HG02678 (cell line): ENCODE results near the gene ST6GALNAC1.
"Not testable (repeated sequence)": the region's sequence is repeated elsewhere in the genome, so short reads cannot be mapped to it uniquely, and the experiment has no call there.

Experiments
- ATAC-seq: cut with Tn5 transposase; IDR thresholded peaks from one replicate; pipeline ENCODE4 v1.9.1; 2021; ENCODE audit warnings: mild to moderate bottlenecking, moderate library complexity; ENCODE audit not compliant: unreplicated experiment

Gene ST6GALNAC1

DNA sequence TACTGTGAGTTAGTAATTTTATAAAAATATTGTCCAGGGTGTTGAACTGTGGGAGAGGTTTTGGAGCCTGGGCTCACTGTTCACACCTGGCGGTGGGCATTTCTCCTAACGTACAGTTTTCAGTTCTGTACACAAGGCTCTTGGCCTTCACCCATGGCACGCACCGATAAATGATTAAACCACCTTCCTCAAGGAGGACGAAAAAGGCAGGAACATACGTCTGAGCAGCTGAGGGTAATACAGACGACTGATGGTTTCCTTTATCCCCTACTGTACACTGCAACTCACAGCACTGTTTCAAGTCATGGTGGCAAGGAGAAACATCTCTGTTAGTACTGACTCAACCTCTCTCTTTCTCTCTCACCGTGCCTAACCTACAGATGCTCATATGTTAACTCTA, 1.4 kb upstream of the ST6GALNAC1 start:
- ATAC-seq, result no peak

DNA sequence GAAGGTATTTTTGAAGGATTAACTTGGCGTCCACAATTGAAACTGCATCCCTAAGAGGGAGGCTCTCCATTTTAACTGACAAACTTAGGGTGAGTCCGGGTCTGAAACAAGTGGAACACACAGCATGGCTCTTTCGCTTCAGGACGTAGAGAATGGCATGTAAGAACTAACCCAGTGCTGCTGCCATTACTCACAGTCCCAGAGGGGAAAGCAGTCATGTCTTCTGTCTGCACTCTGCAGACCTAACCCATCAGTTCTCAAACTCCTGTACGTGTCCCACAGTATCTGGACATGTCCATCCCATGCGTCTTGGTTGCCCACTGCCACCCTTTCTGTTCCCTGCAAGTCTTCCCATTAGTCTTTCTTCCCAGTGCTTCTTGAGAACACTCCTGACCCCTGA, 563 bp downstream of the ST6GALNAC1 start:
- ATAC-seq, result no peak

- no peak for ATAC-seq
These were observed 1.5 kb downstream of the ST6GALNAC1 start for GRCh38 chr17:76642032-76642561.

- ATAC-seq, result no peak
These were observed 2.1 kb downstream of the ST6GALNAC1 start for GRCh38 chr17:76641501-76641900.

DNA sequence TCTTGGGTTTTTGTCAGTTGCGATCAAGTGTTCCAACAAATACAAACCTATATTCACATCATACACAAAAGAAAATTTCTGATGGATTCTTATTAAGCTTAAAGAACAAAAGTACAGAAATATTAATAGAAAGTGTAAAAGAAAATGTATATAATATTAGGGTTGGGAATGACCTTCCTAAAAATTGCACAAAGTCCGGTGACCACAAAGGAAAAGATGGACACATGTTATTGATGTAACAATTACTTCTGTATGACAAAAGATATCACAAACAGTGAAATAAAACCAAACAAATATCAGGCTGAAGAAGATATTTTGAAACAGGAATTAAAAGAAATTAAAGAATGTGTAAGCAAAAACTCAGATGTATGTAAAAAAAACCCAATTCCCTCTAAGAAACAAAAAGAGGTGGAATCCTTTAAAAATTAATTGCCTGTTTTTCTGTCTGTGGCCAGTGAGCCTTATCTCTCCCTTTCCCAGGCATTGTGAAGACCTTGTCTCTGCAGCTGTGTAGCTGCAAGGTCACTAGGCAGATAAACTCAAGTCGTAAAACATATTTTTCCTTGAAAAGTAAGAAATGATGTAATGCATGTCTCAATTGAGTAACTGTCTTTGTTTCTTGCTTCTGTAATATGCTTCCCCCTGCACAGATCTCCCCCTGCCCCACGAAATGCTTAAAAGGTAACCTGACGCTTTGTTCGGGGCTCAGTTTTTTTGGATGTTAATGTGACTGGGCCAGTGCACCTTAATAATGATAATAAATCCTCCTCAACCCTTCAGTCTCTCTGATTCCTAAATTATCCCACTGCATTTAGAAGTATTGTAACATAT, 2.8 kb downstream of the ST6GALNAC1 start:
- no peak for ATAC-seq

- ATAC-seq, result no peak
These were observed 5.3 kb downstream of the ST6GALNAC1 start for GRCh38 chr17:76638263-76638662.

GRCh38 chr17:76636486-76637206, 6.9 kb downstream of the ST6GALNAC1 start:
- ATAC-seq, result not testable (repeated sequence)

GRCh38 chr17:76635659-76636360, 7.7 kb downstream of the ST6GALNAC1 start:
- no peak for ATAC-seq

DNA sequence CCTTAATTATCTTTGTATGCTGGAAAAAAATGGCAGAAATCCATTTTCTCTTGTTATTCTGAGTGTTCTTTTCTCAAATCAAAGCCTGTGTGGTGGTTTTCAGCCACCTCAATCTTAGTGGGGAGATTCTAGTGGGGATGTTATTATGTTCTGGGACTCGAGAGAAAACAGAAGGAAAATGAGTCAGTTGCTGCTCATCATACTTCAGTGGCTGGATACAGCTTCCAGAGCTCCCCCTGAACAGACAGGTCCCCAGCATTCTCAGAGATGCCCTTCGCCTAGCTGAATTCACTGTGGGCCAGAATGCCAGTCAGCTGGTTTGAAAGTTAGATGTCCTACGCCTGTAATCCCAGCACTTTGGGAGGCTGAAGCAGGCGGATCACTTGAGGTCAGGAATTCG, 8.5 kb downstream of the ST6GALNAC1 start:
- no peak for ATAC-seq

DNA sequence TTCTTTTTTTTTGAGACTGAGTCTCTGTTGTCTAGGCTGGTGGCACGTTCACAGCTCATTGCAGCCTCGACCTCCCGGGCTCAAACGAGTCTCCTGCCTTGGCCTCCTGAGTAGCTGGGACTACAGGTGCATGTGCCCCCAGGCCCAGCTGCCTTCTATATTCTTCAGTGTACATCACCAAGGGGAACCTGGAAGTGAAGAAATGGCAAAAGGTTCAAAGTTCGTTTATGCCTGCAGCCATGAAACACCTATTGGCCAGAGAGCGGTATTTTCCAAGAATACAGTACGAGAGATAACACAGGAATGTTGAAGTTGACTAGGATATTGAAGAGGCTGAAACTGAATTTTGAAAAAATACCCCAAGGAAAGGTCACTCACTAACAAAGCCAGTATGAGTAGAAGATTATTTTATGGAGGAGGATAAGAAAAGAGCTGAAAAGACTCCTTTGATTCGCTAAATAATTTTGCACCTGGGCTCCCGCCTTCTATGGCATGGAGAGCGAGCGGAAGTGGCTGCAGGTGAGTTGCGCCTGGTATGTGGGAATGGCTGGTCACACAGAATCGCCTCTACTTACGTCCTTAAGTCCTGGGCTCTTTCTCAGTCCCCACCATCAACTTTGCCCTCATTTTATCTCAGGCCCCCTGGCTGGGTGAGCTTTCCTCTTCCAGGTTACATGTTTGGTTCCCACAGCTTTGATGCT, 9.8 kb downstream of the ST6GALNAC1 start:
- no peak for ATAC-seq

DNA sequence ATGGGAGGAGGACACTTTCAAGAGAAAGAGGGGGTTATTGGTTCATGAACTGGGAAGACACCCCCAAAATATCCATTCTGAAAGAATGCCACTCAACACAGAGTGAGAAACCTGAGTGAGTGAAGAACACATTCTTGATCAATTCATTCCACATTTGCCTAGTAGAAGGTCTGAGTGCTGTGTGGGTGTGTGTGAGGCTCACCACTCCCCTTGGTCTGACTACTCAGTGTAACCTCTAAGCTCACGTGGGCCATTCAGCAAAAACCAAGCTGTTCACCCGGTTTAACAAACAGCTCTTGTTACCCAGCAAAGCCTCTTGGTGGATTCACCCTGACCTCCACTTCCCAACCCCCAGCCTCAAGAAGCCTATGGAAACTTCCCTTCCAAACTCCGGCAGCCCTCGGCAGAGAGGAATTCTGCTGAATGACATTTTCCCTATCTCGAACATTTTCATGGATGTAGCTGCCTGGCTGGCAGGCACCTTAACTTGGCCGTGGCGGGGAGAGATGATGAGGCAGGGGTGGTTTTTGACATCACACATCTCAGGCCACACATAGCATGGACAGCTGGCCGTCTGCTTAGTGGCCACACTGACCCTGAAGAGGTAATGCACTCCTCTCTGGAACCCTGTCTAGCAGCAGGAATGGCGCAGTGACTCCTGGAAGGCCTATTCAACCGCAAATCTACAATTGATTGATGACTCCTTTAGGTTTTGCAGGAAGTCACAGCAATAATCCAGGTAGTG, 11.6 kb downstream of the ST6GALNAC1 start:
- no peak for ATAC-seq

GRCh38 chr17:76630151-76630550, 13.4 kb downstream of the ST6GALNAC1 start:
- no peak for ATAC-seq

DNA sequence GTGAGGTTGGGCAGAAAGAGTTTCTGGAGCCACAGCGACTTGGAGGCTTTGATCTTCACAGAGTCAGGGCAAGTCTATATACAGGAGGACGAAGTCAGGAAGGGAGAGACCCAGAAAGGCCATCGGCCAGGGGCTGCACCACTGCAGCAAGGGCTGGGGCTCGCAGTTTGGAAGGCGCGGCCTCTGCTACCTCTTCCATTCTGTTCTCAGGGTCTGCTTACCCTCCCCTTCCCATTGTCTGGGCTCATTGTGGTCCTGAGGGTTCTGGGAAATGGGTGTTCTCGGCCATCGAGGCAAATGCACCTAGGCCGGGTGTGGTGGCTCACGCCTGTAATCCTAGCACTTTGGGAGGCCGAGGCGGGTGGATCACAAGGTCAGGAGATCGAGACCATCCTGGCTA, 16.0 kb downstream of the ST6GALNAC1 start:
- ATAC-seq, result no peak

DNA sequence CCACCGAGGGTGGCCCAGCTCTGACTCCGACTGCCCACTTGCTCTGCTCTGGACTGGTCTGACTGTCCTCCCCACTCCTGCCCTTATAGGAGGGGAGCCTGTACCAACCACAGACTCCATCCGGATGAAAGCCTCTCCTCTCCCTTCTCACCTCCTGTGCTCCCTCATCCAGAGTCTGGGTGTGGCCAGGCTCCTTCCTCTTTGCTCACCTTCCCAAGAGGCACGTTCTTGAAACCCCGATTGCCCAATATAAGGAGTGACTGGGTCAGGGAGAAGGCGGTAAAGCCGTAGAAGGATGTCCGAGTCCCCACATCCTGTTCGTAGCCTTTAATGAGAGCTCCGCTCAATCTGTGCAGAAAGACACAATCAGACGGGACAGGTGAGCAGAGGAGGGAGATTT, 17.1 kb downstream of the ST6GALNAC1 start:
- ATAC-seq, result no peak

DNA sequence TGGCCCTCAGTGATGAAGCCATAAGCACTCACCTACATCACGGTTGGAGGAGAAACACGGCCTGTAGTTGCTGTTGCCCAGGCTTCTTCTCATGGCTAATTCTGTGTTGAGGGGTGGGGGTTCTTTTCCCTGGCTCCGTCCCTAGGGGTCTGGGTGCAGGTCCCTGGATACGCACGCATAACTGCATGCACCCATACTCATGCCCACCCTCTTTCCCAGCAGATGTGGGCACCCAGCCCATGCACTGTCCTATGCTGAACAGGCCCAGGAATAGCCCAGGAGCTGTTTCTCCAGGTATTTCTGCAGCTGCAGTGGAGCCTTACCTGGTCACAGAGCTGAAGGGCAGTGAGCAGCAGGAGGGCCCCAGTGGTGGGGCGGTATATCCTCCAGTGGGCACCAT, 18.1 kb downstream of the ST6GALNAC1 start:
- no peak for ATAC-seq

DNA sequence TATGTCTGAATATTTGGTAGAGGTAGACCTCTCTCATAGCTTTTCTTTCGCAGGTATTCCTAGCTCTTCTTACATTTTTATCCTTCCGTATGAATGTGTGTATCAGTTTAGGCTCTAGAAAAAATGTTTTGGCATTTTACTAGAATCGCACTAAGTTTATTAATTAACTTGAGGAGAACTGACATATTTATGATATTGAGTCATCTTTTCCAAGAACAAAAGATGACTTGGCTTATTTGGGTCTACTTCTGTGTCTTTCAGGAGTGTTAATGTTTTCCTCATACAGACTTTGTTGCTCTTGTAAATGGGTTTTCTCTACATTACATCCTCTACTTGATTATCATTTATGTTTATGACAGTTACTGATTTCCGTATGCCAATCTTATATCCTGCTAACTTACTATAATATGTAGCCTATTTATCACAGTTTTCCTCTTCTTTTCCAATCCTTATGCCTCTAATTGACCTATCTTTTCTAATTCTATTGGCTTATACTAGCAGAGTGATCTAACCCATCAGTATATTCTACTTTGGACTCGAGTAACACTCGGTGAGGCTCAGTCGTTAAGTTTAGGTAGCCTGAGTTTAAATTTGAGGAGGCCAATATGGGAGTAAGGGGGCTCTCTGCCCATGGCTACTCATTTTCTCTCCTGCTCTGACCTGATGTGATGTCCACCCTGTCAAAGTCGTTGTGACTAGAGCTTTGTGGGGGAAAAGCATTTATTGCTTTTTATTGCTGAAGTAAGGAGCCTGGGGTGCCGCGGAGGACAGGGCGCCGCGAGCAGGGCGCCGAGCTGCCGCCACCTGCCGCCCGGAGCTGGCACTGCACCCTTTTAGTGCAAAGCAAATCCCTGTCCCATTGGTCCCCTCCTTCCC, 20.0 kb downstream of the ST6GALNAC1 start:
- no peak for ATAC-seq

DNA sequence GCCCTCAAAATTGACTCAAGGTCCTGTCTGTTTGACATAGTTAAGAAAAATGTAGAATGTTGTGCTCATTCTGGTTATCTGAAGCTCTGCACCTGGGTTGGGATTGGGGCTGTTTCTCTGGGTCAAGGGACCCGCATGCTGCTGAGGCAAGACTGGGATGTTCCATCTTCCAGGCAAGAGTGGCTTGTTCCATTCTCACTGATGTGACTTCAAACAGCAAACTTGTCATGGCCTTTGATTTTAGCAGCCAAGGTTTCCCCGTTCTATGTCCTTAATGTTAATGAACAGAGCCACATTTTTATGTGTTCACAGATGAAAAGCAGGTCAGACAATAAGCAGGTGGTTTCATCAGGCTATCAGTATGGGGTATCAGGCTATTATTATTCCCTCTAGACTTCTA, 25.7 kb downstream of the ST6GALNAC1 start:
- ATAC-seq, result no peak

DNA sequence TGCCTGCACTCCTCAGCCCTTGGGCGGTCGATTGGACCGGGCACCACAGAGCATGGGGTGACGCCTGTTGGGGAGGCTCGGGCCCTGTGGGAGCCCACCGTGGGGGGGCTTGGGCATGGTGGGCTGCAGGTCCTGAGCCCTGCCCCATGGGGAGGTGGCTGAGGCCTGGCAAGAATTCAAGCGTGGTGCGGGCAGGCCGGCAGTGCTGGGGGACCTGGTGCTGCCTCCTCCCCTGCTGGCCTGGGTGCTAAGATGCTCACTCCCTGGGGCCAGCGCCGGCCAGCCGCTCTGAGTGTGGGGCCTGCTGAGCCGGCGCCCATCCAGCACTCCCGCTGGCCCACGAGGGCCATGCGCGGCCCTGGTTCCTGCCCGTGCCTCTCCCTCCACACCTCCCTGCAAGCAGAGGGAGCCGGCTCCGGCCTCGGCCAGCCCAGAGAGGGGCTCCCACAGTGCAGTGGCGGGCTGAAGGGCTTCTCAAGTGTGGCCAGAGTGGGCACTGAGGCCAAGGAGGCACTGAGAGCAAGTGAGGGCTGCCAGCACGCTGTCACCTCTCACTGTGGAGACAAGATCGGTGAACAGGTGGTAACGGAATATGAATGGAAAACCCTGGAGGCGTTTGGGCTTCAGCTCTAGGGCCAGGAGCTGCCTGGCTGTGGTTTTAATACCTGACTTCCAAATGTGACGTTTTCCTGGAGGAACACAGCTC, 28.5 kb downstream of the ST6GALNAC1 start:
- no peak for ATAC-seq
